Measurements from ENCODE around the gene SELENOS. TPM values are rescaled to one million over a fixed set of nuclear protein-coding genes. Genes with fewer than 3 reads are reported as not detected.

SELENOS gene
- polyA plus RNA-seq, 1 donor from 2014 or later, result 136 TPM

DNA sequence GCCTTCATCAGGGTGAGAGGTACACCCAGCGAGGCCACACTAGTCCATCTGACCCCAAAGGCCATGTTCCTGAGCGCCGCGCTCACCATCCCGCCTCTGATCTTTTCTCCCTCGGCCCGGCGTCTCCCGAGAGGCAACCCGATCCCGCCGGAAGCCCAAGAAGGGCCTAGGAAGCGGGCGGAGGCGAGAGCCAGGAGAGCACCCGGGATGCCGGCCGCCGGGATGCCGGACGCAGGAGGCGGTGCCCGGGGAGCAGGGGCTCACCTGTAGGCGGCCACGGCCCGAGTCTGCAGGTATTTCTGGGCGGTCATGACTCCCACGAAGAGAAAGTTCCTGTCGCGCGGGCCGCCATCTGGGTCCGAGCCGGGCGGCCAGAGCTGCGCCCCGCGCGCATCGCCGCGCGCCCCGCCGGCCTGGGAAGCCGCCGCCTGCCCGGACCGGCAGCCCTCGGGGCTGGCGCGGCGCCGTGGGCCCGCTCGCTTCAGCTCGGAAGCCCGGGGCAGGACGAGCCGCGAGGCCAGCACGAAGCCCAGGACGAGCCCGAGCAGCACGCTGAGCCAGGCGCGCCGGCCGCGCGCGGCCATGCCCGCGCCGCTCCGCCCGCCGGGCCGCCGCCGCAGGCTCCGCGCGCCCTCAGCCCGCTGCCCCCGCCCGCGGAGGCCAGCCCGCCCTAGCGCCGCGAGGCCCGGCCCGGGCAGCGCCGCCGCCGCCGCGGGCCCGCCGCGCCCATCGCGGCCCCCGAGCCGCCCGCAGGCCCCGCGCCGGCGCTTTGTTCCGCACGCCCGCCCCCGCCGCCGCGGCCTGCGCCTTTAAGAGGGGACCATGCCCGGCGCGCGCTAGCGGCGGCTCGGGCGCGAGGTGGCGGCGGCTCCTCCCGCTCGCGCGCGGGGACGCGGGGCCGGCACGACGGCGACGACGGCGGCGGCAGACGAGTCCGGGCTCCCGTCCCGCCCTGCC is 26.1 kb downstream of the SELENOS start:
- Histone ChIP-seq H3F3A (ENCODE audit: insufficient read depth, low read length, poor library complexity, severe bottlenecking) (peaks cover 3% of the 10 kb centered on the region), H3K36me3 (ENCODE audit: insufficient read depth, low read length) (no peaks in the 10 kb centered on the region), H4K20me1 (ENCODE audit: insufficient read depth) (no peaks in the 10 kb centered on the region), H3K79me2 (replicated peaks; ENCODE audit: insufficient read depth, low read length) (peaks cover 43% of the 10 kb centered on the region), H3K9me2 (ENCODE audit: insufficient read depth, low read length) (no peaks in the 10 kb centered on the region), H3K9ac (ENCODE audit: low read length) (peak overlapping the region; percentile 79), H3K9me3 (ENCODE audit: low read length) (no peaks in the 10 kb centered on the region), H2AFZ (ENCODE audit: low read depth, low read length) (peak overlapping the region; percentile 34), H3K4me3 (ENCODE audit: low read length) (peak overlapping the region; percentile 91), H3K4me2 (ENCODE audit: low read length) (peak overlapping the region; percentile 88), H3K27me3 (ENCODE audit: insufficient read depth, low read depth, low read length) (no peaks in the 10 kb centered on the region), H3K27ac (ENCODE audit: low read length) (peak overlapping the region; percentile 51)
- TF ChIP-seq TAF1 (IDR thresholded peaks at IDR 0.05; ENCODE audit: low read depth) (no peak), EZH2 (IDR thresholded peaks at IDR 0.05; ENCODE audit: borderline replicate concordance, insufficient read depth, low read length, poor library complexity, severe bottlenecking) (no peak), RAD21 (conservative IDR thresholded peaks at IDR 0.05) (no peak), SMC3 (conservative IDR thresholded peaks at IDR 0.05; ENCODE audit: poor library complexity) (no peak), POLR2AphosphoS5 (IDR thresholded peaks at IDR 0.05) (no peak), MXI1 (conservative IDR thresholded peaks at IDR 0.05; ENCODE audit: poor library complexity, severe bottlenecking) (no peak)
- TF ChIP-seq, protein P1, sequence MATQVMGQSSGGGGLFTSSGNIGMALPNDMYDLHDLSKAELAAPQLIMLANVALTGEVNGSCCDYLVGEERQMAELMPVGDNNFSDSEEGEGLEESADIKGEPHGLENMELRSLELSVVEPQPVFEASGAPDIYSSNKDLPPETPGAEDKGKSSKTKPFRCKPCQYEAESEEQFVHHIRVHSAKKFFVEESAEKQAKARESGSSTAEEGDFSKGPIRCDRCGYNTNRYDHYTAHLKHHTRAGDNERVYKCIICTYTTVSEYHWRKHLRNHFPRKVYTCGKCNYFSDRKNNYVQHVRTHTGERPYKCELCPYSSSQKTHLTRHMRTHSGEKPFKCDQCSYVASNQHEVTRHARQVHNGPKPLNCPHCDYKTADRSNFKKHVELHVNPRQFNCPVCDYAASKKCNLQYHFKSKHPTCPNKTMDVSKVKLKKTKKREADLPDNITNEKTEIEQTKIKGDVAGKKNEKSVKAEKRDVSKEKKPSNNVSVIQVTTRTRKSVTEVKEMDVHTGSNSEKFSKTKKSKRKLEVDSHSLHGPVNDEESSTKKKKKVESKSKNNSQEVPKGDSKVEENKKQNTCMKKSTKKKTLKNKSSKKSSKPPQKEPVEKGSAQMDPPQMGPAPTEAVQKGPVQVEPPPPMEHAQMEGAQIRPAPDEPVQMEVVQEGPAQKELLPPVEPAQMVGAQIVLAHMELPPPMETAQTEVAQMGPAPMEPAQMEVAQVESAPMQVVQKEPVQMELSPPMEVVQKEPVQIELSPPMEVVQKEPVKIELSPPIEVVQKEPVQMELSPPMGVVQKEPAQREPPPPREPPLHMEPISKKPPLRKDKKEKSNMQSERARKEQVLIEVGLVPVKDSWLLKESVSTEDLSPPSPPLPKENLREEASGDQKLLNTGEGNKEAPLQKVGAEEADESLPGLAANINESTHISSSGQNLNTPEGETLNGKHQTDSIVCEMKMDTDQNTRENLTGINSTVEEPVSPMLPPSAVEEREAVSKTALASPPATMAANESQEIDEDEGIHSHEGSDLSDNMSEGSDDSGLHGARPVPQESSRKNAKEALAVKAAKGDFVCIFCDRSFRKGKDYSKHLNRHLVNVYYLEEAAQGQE (IDR thresholded peaks at IDR 0.05; ENCODE audit: borderline replicate concordance), result no peak
- TF ChIP-seq, protein P2, sequence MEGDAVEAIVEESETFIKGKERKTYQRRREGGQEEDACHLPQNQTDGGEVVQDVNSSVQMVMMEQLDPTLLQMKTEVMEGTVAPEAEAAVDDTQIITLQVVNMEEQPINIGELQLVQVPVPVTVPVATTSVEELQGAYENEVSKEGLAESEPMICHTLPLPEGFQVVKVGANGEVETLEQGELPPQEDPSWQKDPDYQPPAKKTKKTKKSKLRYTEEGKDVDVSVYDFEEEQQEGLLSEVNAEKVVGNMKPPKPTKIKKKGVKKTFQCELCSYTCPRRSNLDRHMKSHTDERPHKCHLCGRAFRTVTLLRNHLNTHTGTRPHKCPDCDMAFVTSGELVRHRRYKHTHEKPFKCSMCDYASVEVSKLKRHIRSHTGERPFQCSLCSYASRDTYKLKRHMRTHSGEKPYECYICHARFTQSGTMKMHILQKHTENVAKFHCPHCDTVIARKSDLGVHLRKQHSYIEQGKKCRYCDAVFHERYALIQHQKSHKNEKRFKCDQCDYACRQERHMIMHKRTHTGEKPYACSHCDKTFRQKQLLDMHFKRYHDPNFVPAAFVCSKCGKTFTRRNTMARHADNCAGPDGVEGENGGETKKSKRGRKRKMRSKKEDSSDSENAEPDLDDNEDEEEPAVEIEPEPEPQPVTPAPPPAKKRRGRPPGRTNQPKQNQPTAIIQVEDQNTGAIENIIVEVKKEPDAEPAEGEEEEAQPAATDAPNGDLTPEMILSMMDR (IDR thresholded peaks at IDR 0.05; ENCODE audit: poor library complexity, severe bottlenecking), result no peak

DNA sequence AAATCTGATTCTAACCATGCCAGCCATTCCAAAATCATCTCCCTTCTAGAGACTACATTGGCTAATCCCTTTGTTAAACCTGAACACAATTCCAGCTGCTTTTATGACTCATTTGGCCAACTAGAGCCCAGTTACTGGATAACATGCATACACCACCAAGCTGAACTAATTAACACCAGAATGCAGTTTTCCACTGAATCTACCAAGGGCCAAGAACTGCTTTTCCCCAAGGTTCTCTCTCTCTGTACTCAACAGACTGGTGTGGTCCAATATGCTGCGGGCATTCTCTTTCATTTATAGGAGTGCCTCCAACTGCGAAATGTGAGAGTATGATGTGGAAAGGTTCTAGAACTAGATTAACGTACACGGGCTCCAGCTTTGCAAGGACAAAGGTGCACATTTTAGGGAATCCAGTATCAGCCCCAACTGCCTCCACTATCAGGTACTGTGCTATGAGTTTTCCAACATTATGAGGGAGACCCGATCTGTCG is 26.9 kb downstream of the SELENOS start:
- Histone ChIP-seq H2AFZ (ENCODE audit: low read depth, low read length) (peak overlapping the region; percentile 34), H3K27ac (ENCODE audit: low read length) (peak overlapping the region; percentile 51), H4K20me1 (ENCODE audit: insufficient read depth) (no peaks in the 10 kb centered on the region)

More for the DNA sequence above, 26.9 kb downstream of the SELENOS start:
- Histone ChIP-seq H3K36me3 (ENCODE audit: insufficient read depth, low read length) (no peaks in the 10 kb centered on the region), H3K4me3 (ENCODE audit: low read length) (peak overlapping the region; percentile 91), H3K27me3 (ENCODE audit: insufficient read depth, low read depth, low read length) (no peaks in the 10 kb centered on the region), H3K9me3 (ENCODE audit: low read length) (no peaks in the 10 kb centered on the region), H3K79me2 (replicated peaks; ENCODE audit: insufficient read depth, low read length) (peaks cover 51% of the 10 kb centered on the region), H3K9ac (ENCODE audit: low read length) (peak overlapping the region; percentile 79), H3K4me2 (ENCODE audit: low read length) (peak overlapping the region; percentile 88), H3K9me2 (ENCODE audit: insufficient read depth, low read length) (no peaks in the 10 kb centered on the region), H3F3A (ENCODE audit: insufficient read depth, low read length, poor library complexity, severe bottlenecking) (peaks cover 3% of the 10 kb centered on the region)
- TF ChIP-seq TAF1 (IDR thresholded peaks at IDR 0.05; ENCODE audit: low read depth) (no peak), POLR2AphosphoS5 (IDR thresholded peaks at IDR 0.05) (no peak), SMC3 (conservative IDR thresholded peaks at IDR 0.05; ENCODE audit: poor library complexity) (no peak), EZH2 (IDR thresholded peaks at IDR 0.05; ENCODE audit: borderline replicate concordance, insufficient read depth, low read length, poor library complexity, severe bottlenecking) (no peak), EP300 (conservative IDR thresholded peaks at IDR 0.05; ENCODE audit: poor library complexity, severe bottlenecking) (no peak), RAD21 (conservative IDR thresholded peaks at IDR 0.05) (no peak), MXI1 (conservative IDR thresholded peaks at IDR 0.05; ENCODE audit: poor library complexity, severe bottlenecking) (no peak)
- TF ChIP-seq, protein P1 (IDR thresholded peaks at IDR 0.05; ENCODE audit: borderline replicate concordance), result no peak
- TF ChIP-seq, protein P2 (IDR thresholded peaks at IDR 0.05; ENCODE audit: poor library complexity, severe bottlenecking), result no peak
